NCI-H446 treated with DMSO at 0.1 percent for 48 hours (cell line): ENCODE measurements around the gene NR5A2.

Experiments
- DNase-seq: peaks from one replicate; lab custom pipeline; 2025; lab: John Stamatoyannopoulos, UW

The NR5A2 gene

GRCh38 chr1:200072636-200073285 is 45.3 kb downstream of the NR5A2 start:
- no peak for DNase-seq

DNA sequence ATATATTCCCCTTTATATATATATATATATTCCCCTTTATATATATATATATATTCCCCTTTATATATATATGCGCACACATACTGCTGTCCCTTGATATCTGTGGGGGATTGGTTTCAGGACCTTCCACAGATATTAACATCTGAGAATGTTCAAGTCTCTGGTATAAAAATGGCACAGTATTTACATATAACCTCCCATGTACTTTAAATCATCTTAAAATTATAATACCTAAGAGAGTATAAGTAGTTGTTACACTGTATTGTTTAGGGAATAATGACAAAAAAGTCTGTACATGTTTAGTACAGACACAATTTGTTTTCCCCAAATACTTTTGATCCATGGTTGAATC is 45.8 kb downstream of the NR5A2 start:
- DNase-seq, result no peak

DNA sequence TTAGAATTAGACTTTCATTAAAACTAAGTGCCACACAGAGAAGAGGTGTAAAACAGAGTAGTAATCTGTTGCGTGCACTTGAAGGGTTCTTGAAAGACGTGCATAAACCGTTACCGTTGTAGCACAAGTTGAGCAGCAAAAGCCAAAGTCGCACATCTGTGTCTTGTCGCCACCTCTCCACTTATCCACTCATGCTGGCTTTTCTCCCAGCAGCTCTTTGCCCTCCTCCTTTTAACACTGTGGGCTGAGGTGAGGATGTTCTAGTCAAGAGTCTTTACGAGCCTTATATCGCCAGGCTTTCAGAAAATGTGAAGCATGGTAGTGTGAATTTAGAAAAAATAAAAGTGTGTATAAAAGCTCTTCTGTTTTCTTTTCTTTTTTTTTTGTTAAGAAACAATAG is 48.0 kb downstream of the NR5A2 start:
- DNase-seq, result no peak

DNA sequence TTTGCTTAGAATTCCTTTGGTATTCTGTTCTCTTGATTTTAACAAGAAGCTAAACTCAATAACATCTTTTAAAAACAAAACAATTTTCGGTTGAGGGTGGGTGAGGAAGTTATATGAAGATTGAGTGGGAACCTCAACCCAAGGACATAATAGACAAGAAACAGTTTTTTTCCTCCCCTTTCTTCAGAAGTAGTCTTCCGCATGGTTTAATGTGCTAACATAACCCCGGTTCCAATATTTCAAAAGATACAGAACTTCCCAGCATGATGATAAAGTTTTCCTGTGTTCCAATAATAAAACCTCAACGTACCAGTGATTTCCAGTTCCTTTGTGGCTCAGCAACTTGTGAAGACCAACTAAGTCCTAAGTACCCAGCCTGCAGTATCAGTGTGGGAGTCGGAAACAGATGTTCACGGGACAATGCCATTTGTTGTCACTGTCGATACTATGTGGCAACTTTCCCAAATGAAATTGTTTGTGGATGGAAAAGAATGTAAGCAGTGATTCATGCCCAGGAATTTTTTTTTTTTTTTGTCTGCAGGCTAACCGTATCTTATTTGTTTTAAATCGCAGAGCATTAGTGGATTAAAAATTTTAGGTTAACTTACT is 48.5 kb downstream of the NR5A2 start:
- DNase-seq, result no peak

- DNase-seq, result no peak
These were observed 51.9 kb downstream of the NR5A2 start for GRCh38 chr1:200079232-200079940.

GRCh38 chr1:200081151-200081968 is 53.9 kb downstream of the NR5A2 start:
- DNase-seq, result no peak

DNA sequence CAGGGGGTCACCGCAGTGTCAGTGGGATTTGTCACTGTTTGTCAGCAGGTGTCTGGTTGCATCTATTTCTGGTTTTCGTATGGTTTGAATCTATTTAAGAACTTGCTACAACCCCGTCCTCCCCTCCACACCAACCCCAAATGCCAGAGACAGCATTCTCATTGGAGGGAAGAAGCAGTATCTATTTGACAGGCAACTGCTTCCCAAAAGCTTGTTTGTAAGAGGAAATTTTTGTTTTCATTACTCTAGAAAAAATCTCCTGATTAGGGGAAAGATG is 54.4 kb downstream of the NR5A2 start:
- no peak for DNase-seq

GRCh38 chr1:200082329-200082728 is 54.8 kb downstream of the NR5A2 start:
- DNase-seq, result no peak

- DNase-seq, result no peak
These were observed 63.0 kb downstream of the NR5A2 start for GRCh38 chr1:200090252-200091159.

DNA sequence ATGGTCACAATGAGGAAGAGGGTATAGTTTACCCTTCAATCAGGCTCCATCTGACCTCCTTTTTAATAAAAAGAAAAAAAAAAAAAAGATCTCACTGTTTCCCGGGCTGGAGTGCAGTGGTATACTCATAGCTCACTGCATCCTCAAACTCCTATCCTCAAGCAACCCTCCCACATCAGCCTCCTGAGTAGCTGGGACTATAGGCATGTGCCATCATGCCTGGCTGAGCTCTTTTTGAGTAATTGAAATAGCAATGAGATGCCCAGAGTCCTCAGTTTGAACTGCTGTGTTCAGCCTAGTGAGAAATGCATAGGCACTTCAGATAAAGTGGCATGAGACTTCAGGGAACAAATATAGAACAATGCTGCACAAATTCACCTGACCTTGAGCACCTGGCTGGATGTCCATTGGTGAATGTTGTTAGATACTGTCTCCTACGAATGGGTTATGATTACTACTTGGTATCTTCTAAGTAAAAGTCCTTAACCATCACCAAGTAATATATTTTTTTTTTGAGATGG is 67.6 kb downstream of the NR5A2 start:
- no peak for DNase-seq

DNA sequence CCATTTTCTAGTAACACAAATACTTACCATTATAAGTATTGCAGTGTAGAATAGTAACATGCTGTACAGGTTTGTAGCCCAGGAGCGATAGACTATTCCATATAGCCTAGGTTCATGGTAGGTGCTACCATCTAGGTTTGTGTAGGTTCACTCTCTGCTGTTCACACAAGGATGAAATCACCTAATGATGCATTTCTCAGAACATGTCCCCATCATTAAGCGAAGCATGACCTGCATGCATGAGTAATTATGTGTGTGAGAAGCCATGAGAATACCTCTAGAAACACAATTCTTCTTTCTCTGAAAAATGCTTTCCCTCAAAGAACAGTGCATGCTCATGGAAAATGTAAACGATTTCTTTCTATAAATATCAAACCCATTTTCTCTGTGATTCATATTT is 69.3 kb downstream of the NR5A2 start:
- DNase-seq, result no peak

- DNase-seq, result no peak
These were observed 71.5 kb downstream of the NR5A2 start for GRCh38 chr1:200099040-200099439.

DNA sequence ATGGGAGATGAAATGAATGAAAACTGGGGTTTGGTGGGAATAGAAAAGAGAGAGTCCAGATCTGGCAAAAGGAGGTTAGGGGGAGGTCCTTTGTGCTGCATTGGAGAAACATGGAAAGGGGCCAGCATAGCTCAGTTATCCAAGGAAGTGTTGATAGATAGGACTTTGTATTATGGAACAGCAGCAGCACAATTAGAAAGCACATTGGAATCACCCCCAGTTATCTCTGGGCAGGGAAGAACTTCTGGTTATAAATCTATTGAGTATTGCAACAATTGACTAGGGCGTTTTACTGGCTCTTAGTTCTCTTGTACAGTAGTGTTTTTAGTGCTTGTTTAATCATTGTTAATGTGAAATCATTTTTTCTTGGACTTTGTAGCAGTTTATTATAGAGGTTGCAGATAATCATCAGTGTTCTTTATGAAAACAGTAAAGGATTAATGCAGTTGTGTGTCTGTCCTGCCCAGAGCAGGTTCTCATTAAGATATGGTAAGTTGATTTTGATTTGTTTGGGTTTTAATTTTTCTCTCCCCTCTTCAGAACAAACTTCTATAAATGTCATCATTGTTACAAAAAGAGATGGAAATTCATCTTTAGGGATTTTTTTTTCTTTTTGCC is 76.6 kb downstream of the NR5A2 start:
- DNase-seq, result no peak

DNA sequence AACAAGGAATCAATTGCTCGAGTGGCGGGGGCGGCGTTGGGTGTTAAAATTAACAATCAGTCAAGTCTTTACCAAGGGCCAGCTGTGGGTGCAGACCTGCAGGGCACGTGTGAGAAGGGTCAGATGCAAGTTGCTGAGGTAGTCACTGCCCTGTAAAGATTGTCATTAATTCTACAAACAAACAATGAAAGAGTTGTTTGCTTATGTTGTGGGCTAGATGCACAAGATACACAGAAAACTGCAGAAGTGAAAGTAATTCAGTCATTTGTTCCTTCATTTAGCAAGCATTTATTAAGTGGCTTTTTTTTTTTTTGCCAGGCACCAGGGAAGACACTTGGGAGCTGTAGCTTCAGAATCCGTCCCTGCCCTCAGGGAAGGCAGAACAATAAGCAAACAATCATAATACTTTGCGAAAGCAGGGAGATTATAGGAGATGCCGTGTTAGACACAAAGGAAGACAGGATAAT is 79.5 kb downstream of the NR5A2 start:
- DNase-seq, result no peak

DNA sequence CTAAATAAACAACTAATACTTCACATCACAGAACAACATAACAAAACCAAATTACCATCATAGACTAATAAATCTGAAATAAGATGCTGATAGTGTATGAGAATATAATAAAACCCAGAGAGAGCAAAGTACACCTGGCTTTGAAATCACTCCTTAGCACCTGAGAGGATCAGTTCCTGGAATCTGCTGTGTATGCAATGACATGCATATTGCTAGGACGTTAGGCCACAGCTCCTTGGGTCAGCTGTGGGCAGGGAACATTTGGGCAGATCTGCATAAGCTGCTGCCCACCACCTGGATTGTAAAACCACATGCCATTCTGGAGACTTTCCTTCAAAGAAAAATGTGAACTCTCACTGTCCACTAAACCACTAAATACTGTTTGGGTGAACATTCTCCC is 81.1 kb downstream of the NR5A2 start:
- no peak for DNase-seq

DNA sequence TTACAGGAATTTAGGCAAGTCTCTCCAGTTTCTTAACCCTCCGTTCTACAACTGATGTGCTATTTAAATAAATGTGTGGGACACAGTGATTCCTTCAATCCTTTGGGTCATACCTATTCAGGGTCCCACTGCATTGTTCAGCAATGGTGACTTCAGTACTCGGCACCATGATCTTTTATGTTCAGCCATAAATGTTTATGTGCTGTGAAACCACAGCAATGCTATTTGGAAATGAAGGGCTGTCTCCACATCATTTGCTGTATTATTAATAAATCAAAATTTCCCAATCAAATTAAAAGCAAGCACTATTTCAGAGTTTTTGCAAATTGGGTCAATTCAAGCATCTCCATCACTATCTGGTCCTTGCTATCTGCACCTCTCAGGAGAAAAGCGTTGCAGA is 84.8 kb downstream of the NR5A2 start:
- DNase-seq, result no peak

DNA sequence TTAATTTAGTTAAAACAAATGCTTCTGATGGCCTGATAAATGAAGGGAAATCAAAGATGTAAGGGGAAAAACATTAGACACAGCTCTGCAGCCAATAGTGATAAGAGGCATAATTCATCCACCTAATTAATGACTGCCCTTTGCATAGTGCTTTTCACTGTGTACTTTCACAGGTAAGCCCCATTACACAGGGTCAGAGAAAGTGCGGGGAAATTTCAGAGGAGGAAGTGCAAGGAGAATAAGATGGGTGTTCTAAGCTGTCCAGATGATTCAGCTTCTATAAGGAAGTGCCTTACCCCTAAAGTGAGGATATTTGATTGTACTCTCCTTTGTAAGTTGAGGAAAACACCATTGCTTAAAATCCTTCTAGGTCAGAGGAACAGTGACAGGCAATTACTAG is 88.0 kb downstream of the NR5A2 start:
- no peak for DNase-seq

DNA sequence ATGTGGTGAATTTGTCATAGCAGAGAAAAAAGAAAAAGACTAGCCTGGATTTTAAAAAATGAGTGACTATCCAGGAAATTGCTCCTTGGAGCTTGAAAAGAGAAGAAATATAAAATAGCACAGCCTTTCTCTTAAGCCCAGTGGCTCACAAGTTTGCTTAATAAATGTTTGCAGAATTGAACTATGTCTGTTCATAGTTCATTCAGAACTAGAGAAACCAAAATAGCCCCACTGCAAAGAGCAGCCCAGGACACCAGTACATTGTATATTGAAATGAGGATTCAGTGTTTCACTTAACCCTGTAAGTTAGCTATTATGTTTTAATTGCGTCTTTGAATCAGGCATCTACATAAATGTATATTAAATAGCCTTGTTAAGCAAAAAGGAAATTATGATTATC is 88.8 kb downstream of the NR5A2 start:
- DNase-seq, result no peak

- DNase-seq, result no peak
These were observed 91.4 kb downstream of the NR5A2 start for GRCh38 chr1:200118779-200119505.

GRCh38 chr1:200121421-200121820 is 93.9 kb downstream of the NR5A2 start:
- no peak for DNase-seq
